Suppressor macrophage treated with lipopolysaccharide for 1 hour (primary cell): ENCODE results near the gene PTPRA.

Experiments used
- DNase-seq, 3 donors: peaks; one replicate each; pipeline ENCODE4 v3.0.0-alpha.2; 2020 to 2022

The PTPRA gene

GRCh38 chr20:3081641-3082040 is 208.4 kb downstream of the PTPRA start:
- DNase-seq, result no peak

GRCh38 chr20:3082306-3082951 is 209.1 kb downstream of the PTPRA start:
- DNase-seq, result peak in 1 of 3 donors; percentile 46

- DNase-seq, result peak in 1 of 3 donors; percentile 24
These were observed 210.0 kb downstream of the PTPRA start for GRCh38 chr20:3082955-3083952.

GRCh38 chr20:3084283-3084985 is 211.2 kb downstream of the PTPRA start, which contains the start of gene AVP:
Gene AVP, minus strand, starts transcription at chr20:3084724. Its CDS starts 50 bp downstream, at chr20:3084674.
- peak; percentile 32 to 54 (median 40) for DNase-seq

DNA sequence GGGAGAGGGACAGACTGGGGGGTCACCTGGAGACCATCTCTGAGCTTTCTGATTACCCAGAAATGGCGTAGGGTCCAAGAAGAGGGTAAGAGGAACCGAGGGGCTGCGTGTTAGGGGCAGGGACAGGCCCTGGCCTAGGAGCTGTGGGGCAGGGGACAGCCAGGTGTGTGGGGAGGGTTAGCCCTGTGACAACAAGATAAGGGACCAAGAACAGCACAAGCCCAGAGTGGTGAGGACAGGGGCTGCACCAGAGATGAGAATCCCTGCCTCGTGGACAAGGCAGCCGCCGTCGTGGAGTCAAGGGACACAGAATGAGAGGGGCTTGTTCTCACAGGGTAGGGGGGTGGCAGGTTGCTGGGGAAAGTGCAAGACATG is 211.7 kb downstream of the PTPRA start:
- DNase-seq, result no peak

- DNase-seq, result no peak
These were observed 212.3 kb downstream of the PTPRA start for GRCh38 chr20:3085571-3086072.

DNA sequence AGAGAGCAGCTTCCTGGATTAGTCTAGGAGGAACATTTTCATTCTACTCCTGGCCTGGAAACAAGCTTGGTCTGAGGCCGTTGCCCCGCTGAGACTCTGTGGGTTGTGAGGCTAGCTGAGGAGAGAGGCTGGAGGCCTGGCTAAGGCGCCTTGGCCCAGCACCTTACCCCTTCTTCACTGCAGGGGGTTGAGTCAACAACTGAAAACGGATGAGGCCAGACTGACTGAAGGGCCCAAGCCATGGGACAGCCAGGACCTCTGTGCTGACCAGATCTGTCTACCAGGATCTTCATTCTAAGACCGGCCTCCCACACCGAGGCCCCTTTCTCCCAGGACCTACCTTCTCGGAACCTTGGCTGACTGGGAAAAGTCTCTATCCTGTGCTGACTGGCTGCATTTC is 214.8 kb downstream of the PTPRA start:
- DNase-seq, result no peak
